HG02840 (cell line): ENCODE results near the gene ABCA13.

ENCODE experiments used
- ATAC-seq: cut with Tn5 transposase; IDR thresholded peaks from one replicate; pipeline ENCODE4 v1.9.1; 2021; ENCODE audit warnings: mild to moderate bottlenecking, moderate library complexity, moderate number of reproducible peaks; ENCODE audit not compliant: unreplicated experiment, low FRiP score

Gene ABCA13

DNA sequence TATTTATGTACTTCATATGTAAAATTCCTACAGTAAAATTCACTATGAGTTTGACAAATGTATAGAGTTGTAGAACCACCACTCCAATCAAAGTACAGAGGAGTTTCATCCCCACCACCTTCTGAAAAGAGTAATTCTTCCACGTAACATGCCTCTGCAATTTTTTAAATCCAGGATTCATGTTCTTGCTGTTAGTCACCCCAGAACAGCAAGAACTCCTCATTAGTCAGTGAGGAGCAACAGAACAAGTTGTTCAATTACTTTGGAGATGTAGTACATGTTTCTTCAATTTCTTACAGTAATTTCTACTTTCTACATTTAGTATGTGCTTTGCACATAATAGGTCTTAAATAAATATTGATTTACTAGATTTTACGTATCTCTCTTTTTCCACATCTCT, 248.1 kb downstream of the ABCA13 start:
- no peak for ATAC-seq

DNA sequence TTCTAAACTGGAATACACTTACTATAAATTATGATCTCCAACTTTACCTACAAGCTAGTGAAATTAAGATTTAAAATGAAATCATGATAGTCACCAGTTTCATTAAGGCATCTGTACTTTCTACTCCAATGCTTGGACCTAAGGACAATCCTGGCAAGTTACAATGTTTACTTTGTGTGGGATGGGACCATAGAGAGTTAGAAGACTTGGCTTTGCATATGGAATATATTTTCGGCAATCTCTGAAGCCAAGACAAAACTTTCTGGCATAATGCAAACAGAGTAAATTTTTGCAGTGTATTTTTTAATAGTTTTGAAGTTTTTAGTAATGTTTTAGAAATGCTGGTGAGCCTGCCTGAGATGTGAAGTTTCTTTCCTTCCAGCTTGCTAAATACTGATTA, 248.9 kb downstream of the ABCA13 start:
- no peak for ATAC-seq

DNA sequence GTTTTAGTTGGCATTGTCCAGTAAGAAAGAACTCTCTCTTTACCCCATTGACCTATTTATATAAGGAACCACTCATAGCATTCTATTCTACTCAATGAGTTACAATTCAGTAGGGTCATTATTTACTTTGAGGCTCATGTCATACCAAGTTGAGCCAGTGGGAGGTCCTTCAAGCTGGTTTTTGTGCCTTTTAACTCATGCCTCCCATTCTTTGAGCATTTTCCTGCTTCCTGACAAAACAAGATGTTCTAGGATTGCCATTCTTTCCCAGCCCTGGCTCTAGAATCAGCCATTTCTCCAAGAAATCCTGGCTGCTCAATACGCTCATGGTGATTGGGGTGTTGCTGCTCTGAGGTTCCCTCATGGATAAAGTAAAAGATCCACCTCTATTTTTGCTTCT, 250.1 kb downstream of the ABCA13 start:
- no peak for ATAC-seq

DNA sequence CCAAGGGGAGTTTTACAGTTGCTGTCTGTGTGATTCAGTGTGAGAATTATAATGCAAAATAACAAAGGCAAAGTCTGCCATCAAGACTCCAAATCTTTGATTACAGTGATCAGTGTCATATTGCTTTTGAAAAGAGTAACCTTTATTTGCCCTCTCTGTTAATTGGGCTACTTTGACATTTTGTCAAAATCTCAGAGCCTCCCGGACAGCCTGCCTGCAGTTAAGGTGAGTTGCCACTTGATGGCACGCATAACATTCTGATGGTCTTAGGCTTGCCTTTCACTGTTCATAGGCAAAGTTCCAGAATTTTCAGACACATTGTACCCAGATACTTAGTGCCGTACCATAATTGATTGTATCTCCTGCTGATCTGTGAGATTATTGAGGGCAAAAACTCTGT, 253.5 kb downstream of the ABCA13 start:
- no peak for ATAC-seq

DNA sequence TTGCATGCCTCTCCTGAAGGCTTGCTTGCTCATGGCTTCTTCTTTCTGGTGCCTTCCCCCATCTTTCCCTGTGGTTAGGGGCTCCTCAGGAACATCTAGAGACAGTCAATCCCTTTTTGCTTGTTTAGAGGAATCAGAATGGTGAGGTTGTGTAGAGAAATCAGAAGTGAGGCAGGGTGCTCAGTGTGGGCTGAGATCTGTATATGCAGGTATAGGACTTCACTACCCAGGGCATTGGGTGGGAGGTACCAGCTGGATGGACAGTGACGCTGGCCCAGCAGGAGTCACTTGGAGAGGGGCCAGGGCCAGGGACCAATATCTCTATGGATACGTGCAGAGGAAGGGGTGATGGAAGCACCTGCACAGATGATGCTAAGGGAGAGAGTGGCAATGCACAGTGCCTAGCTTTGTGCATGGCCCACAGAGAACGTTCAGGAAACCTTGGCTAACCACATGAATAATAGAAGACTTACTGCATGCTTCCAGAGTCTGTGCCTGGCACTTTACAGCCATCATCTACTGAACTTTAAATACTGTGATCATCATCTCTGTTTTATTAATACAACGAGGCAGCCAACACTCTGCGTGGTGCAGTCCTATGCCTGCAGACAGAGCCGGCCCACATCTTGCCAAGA, 255.2 kb downstream of the ABCA13 start:
- no peak for ATAC-seq

DNA sequence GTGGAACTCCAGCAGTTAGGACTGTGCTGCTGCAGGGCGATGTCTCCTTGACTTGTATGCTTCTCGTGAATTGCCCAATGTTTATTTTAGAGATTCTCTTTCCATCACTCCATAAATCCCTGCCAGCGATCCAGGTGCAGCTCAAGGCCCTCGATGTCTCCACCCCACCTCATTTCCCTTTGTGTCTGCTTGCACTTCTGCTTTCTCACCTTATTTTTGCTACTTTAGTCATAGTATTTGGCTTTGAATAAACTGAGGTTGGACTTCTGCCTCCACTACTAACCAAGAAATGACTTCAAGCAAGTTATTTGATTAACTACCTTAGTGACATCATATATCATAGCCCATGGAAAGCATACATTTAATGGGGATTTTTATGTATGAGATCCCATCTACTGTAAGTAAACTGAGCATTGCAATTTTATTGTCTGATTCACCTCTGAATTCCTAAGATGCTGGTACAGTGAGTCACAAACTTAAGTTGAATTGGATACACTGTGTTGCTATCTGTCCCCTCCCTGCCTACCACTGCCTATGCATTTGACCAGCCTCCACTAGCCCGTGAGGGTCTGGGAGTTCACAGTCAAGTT, 255.8 kb downstream of the ABCA13 start:
- no peak for ATAC-seq

DNA sequence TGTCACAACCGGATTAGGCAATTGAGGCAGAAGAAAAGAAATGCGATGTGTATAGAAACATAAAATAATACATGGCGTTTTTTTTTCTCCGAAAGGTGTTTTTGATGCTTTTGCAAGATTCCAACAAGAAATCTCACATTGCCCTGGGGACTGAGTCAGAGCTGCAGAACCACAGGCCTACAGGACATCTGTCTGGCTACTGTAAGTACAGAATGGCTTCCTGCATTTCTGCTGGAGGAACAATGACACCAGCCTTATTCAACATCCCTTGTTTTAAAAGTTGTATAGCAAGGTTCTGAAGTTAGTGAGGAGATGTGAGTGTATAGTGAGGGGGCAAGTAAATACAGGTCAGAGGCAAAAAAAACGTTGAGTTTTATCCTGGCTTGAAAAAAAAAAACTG, 256.4 kb downstream of the ABCA13 start:
- no peak for ATAC-seq

DNA sequence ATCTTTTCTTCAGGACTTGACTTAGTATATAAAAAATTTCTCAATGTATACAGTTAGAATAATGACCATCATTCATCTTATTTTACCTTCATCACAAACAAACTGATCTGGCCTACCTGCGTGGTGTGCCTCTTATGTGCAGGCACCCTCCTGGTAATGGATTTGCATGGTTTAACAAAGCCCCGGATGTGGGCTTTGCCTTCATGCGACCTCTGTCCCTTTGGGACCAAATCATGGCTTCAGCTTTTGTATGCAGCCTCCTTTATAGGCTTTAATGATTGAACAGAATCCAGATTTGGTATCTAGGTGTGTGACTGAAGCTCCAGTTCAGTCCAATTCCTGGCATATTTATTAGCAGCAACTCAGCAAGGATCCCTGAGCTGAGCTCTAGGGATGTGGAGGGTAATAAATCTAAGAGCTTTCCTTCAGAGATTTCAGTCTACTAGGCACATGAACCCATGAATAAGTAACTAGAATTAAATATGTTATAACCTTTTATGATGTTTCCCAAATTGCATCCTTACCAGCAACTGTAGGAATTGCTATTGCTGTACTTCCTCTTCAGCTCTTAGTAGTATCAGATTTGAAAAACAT, 256.9 kb downstream of the ABCA13 start:
- ATAC-seq, result no peak

DNA sequence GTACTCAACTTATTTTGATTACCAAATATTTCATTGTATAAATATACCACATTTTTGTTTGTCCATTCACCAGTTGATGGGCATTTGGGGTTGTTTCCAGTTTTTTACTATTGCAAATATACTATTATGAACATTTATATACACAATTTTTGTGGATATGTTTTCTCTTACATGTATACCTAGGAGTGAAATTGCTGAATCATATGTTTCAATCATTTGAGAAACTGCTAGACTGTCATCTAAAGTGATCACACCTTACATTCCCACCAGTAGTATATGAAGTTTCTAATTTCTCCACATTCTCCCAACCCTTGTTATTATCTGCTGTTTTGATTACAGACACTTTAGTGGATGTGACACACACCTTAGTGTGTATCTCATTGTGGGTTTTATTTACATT, 257.9 kb downstream of the ABCA13 start:
- no peak for ATAC-seq

DNA sequence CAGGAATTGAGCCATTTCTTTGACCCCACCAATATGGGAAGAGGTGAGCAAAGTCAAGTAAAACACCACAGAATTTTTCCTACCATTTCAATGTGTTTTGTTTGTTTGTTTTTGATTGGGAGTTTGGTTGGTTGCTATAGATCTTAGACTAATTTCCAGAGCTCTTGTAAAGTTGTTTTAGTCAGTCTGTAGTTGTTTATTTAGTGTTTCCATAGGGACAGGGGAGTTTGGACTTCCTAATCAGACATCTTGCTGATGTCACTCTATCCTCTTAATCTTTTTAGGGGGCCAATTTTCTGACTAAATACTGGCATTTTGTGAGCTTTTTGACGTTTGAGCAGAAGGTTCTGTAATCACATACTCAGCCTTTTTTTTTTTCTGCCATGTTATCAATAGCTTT, 266.9 kb downstream of the ABCA13 start:
- no peak for ATAC-seq

DNA sequence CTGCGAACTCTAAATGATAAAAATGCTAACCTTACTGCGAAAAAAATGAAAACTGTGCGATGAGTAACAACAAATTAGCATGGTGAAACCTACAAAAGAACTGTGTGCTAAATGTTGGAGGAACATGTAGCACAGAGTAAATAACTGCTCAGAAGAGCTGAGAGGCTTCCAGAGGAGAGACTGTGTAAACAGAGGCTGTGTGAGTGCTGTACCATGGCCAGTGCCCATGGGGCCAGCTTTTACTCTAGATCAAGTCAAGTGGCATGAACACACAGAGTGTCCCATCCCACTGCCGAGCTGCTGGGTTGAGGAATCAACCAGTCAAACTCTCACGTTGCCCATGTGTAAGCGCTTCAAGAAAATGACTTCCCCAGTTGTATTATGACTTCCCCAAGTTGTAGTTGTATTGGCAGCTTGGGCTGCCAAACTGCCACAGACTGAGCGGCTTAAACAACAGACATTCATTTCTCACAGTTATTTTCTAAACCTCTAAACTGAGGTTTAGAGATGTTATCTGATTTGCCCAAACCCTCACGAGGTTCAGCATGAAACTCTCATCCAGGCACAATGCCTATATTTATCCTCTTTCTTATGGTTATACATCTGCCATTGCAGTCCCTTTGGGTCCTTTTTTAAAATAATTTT, 270.7 kb downstream of the ABCA13 start:
- no peak for ATAC-seq

DNA sequence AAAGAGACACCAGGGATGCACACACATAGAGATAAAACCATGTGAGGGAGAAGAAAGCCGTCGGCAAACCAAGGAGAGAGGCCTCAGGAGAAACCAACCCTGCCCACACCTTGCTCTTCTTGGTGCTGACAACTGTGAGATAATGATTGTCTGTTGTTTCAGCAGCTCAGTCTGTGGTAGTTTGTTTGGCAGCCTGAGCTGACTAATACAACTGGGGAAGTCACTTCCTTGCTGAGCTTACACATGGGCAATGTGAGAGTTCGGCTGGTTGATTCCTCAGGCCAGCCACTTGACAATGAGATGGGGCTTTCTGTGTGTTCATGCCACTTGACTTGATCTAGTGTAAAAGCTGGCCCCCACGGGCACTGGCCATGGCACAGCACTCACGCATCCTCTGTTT, 271.8 kb downstream of the ABCA13 start:
- no peak for ATAC-seq

DNA sequence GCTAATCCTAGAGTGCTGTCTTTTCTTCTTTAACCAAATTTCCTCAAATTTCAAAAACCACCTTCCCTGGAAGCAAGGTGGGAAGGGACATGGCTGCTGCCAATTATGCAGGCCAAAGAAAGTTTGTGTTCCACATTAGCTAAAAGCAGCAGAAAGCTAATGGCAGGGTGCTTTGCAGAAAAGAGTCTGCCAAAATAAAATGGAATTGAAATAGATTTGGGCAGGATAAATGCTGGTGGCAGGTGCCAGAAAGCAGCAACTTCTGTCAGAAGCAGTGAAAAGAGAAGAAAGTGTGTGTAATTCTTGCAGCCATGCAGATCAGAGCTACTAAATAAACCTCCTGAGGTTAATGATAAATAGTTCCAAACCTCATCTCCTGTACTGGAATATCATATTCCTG, 275.5 kb downstream of the ABCA13 start:
- ATAC-seq, result no peak

DNA sequence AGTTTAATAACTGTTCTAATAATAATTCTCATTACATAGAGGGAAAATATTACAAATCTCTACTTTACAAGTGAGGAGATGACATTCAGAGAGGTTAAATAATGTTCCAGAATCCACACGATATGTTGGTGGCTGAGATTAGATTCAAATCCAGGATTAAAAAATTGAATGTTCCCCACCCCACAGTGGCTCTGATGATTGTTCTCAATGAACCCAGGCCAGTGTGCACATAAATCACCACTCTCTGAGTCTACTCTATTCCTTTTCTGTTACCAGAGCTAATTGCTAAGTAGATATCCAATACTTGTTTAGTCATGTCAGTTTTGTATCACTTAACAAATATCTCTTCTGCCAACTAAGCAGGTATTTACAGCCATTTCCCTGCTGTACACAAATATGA, 281.0 kb downstream of the ABCA13 start:
- no peak for ATAC-seq

DNA sequence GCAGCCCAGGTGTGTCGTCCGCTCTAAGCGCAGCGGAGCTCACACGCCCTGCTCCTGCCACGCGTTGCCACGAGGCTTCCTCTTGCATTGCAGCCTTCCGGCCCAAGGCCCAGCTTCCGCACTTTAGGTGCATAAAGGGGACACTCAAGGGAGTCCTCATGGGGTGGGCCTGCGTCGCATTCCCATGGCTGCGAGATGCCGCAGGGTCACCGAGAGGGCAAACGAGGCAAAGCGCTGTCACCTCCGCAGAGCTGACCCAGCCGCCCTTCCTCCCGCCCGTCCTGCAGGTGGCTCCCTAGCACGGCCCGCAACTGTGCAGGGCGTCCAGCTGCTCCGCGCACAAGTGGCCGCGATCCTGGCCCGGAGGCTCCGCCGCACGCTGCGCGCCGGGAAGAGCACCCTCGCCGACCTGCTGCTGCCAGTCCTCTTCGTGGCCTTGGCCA, 283.5 kb downstream of the ABCA13 start:
- no peak for ATAC-seq

DNA sequence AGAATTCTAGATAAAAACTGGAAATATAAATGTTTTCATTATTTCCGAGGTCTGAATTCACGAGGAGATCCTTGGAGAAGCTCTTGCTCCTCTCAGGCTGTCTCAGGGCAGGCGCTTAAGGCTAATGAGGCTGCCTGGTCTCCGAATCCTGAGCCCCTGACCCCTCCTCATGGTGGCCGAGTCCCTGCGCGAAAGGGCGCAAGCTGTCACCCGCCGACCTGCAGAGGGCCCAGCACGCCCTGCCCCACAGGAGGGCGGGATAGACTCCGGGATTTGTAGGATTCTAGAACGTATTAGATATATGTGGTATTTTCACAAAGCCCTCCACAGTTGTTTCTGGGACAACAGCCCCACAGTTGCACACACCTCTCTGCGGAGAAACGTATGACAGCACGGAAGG, 284.1 kb downstream of the ABCA13 start:
- ATAC-seq, result no peak

DNA sequence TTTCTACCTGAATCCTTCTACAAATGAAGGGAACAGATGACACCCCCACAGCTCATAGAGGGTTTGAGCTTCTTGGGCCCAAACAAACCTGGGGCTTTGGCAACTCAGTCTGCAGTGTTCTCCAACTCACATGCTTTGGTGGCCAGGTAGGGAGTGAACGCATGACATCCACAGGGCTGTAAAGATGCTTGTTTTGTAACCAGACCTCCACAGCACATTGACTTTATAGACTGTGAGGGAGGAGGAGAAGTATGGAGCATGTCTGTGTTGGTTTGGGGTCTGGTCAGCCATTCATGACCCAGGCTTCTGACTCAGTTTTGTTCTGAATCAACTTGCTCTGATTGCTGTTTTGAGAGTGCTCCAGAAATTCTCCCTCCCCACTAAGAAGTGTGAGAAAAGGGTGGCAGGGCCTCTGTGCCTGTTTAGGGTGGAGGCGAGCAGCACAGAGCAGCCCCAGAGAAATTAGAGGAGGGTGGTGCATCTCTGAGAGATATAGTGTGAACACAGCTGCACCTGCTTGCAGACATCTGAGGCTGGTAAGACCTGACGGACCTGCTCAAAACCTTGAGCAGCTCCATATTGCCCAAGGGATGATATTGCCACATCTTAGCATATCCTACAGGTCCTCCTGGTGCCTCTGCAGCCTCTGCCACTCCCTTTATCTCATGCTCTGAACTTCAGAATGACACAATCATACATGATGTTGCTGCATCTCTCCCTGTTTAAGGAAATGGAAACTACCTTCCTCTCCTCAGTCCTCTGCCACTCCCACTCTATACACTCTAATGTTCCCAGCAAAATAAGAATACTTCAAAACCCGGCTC, 287.7 kb downstream of the ABCA13 start:
- ATAC-seq, result no peak

DNA sequence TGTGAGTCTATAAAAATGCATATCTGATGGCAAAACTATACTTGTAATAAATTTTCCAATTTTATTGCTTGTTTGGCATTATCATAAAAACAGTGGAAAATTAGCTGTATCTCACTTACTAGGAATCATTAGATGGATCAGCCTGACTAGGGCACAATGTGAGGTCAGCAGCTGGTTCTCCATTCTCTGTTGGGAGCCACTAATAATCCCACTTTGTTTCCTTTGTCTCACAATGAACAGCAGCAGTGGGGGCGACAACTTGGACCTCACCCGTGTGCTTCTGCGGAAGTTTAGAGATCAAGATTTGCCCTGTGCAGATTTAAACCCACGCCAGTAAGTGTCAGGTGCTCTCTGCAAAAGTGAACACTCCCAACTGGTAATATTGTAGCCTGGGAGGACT, 295.5 kb downstream of the ABCA13 start:
- ATAC-seq, result no peak

DNA sequence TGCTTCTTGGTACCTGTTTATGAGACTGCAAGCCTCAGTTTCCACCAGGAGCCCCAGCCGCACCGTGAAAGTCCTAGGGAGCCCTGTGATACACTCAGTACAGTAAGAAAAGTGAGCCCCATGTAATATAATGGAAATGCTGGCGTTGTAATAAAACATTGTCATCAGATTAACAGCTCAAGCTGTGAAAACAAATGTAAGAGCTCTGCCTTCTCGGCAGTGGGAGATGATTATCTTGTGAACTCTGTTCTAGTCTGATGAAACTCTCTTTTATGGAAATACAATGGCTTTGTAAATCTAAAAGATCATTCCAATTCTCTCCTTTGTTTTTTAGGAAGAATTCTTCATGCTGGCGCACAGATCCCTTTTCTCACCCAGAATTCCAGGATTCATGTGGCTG, 299.9 kb downstream of the ABCA13 start:
- ATAC-seq, result no peak

DNA sequence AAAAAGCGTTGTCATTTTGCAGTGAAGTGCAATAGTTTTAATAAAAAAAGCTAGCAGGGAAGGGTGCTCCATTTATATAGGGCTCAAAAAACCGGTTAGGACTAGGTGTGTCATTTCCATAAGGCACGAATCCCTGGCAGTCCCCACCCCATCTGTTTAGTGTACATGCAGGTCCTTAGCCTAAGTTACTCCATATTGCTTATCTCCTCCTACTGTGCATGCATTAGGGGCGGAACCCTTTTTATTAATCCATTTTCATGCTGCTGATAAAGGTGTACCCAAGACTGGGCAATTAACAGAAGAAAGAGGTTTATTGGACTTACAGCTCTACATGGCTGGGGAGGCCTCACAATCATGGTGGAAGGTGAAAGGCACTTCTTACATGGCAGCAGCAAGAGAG, 301.4 kb downstream of the ABCA13 start:
- no peak for ATAC-seq
